ENCODE results near the gene TYMP.

Gene TYMP

DNA sequence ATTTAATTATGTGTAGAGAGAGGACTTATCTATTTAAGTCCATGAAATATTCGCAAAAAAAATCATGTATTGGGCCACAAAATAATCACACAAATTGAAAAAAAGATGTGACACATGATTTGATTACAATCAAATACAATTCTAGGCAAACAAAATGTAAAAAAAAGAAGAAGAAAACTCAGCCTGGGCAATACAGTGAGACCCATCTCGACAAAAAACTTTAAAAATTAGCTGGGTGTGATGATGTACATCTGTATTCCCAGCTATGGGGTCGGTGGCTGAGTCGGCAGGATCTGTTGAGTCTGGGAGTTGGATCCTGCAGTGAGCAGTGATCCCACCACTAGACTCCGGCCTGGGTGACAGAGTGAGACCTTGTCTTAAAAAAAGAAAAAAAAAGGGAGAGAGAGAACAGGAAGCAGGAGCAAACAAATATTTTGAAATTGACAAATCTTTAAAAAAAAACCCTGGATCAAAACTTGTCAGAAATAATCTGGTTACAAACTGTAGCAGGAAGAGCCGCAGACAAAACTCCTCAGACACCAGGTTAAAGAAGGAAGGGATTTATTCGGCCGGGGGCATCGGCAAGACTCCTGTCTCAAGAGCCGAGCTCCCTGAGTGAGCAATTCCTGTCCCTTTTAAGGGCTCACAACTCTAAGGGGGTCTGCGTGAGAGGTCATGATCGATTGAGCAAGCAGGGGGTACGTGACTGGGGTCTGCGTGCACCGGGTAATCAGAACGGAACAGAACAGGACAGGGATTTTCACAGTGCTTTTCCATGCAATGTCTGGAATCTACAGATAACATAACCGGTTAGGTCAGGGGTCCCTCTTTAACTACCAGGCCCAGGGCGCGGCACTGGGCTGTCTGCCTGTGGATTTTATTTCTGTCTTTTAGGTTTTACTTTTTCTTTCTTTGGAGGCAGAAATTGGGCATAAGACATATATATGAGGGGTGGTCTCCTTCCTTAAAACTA is 3.3 kb upstream of the TYMP start:
- Mint-ChIP-seq H3K36me3 (no peaks in the 10 kb centered on the region), H3K27ac (peak overlapping the region; percentile 92), H3K9me3 (no peaks in the 10 kb centered on the region), H3K4me1 (peaks cover 34% of the 10 kb centered on the region), H3K4me3 (peak overlapping the region; percentile 77), H3K27me3 (no peaks in the 10 kb centered on the region)

DNA sequence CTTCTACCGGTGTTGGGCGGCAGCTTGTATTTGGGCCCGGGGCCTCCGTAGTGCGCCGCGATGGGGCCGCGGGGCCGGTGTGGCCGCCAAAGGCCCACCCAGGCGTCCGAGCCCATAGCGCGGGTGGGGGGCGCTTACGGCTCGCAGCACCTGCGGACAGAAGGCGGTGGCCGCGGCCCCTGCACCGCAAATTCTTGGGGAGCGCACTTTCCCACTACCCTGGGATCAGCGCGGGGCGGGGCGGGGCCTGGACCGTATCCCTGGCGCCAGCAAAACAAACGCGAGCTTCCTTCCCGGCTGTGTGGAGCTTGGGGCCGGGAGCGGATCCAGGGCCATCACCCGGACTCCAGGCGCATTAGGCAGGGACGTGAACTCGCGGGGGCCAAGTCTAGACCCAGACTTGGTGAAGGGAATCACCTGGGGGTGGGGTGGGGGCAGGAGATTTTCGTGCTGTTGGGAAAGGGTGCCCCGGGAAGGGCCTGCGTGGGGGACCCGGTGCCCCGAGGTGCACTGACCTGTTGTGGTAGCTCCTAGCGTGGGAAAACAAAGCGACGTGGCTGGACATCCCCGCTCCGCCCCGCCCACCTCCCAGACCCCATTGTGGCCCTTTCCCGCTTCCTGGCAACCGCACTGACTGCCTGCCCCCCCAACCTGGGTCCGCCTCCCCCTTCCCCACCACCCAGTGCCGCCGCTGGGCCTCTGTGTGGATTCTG is 2.3 kb upstream of the TYMP start:
- Mint-ChIP-seq H3K9me3 (no peaks in the 10 kb centered on the region), H3K4me1 (peaks cover 37% of the 10 kb centered on the region), H3K27ac (peak overlapping the region; percentile 96), H3K36me3 (no peaks in the 10 kb centered on the region), H3K27me3 (no peaks in the 10 kb centered on the region), H3K4me3 (peak overlapping the region; percentile 92)

DNA sequence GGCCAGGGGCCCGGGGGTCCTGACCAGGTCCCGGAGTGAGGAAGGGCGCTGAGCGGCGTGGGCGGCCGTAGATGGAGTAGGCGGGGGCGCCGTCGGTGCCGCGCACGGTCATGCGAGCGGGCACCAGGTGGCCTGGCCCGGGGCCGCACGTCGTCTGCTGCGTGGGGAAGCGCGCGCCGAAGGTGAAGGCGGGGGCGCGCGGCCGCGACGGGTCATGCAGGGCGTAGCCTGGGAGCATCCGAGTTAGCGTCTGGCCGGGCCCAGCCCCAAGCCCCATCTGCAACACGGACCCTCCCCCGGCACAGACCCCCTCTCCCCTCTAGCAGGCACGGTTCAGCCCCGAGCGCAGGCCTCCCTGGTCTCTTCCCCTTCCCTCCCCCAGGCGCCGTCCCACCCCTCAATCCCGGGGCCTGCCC is 1.7 kb upstream of the TYMP start:
- no peaks in the 10 kb centered on the region for H3K27me3 Mint-ChIP-seq
- peak overlapping the region; percentile 96 for H3K27ac Mint-ChIP-seq
- no peaks in the 10 kb centered on the region for H3K36me3 Mint-ChIP-seq
- no peaks in the 10 kb centered on the region for H3K9me3 Mint-ChIP-seq
- H3K4me3 Mint-ChIP-seq: peak overlapping the region; percentile 92
- peaks cover 43% of the 10 kb centered on the region for H3K4me1 Mint-ChIP-seq

DNA sequence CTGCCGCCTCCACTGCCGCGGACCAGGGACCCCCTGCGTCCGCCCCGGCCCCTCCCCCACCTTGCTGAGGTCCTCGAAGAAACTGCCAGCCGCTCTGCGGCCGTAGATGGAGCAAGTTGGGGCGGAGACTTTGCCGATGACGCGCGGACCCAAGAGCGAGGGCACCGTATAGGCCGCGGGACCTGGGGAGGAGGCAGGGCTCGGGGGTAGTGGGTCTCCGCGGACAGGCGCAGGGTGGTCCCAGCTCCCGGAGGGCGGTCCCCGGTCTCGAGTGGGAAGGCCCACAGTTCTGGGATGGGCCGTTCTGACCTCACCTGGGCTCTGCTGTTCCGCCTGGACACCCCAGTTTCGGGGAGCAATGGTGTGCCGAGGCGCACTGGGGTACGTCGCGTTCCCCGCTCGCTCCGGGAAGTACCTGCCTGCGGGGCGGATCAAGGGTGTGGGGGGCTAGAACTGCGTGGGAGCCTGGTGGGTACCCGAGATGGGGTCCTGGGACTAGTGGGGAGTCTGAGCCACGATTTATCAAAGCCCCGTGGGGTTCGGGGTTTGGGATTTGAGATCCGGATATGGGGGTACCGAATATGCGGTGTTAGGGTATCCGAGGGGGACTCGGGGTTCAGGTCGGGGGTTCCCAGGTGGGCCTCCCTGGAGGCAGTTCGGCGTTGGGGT is 1.2 kb upstream of the TYMP start:
- no peaks in the 10 kb centered on the region for H3K27me3 Mint-ChIP-seq
- peak overlapping the region; percentile 96 for H3K27ac Mint-ChIP-seq
- peak overlapping the region; percentile 92 for H3K4me3 Mint-ChIP-seq
- H3K4me1 Mint-ChIP-seq: peaks cover 43% of the 10 kb centered on the region
- no peaks in the 10 kb centered on the region for H3K9me3 Mint-ChIP-seq
- H3K36me3 Mint-ChIP-seq: no peaks in the 10 kb centered on the region

DNA sequence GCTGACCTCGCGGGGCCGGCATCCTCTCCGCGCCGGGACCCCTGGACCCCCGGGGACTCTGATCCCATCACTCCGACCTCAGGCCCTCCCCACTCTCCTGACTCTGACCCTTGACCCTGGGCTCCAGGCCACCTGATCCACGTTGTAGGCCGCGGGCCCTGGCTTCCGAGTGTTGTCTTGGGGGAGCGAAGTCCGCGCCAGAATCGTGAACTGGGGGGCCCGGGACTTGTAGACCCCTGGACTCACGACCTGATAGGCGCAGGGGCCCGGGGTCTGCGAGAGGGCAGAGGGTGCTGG is 716 bp upstream of the TYMP start:
- Mint-ChIP-seq H3K36me3 (no peaks in the 10 kb centered on the region), H3K9me3 (no peaks in the 10 kb centered on the region), H3K4me1 (peaks cover 43% of the 10 kb centered on the region), H3K4me3 (peak overlapping the region; percentile 92), H3K27me3 (no peaks in the 10 kb centered on the region), H3K27ac (peak overlapping the region; percentile 92)

DNA sequence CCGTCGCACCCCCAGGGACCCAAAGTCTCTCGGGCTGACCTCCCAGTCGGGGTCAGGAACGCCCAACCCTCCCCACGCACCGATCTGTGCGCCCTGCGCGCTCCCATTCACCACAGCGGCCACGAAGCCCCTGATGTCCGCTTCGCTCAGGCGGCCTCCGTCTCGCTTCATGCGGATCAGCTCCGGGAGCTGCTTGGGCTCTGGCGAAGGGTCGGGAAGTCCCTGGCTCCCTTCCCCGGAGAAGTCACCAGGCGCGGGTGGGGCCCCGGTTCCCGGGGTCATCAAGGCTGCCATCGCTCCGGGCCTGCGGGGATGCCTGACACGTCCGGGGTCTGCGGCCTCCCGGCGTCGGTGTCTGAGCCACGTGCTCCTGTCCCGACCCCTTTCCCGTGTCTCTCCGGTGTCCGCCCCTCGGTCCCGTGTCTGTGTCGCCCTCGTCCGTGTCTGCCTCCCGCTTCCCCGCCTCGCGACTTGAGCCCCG is 356 bp downstream of the TYMP start:
- Mint-ChIP-seq H3K36me3 (peaks cover 4% of the 10 kb centered on the region), H3K9me3 (no peaks in the 10 kb centered on the region), H3K27me3 (no peaks in the 10 kb centered on the region), H3K4me3 (peak overlapping the region; percentile 42), H3K4me1 (peaks cover 46% of the 10 kb centered on the region), H3K27ac (peak overlapping the region; percentile 30)

DNA sequence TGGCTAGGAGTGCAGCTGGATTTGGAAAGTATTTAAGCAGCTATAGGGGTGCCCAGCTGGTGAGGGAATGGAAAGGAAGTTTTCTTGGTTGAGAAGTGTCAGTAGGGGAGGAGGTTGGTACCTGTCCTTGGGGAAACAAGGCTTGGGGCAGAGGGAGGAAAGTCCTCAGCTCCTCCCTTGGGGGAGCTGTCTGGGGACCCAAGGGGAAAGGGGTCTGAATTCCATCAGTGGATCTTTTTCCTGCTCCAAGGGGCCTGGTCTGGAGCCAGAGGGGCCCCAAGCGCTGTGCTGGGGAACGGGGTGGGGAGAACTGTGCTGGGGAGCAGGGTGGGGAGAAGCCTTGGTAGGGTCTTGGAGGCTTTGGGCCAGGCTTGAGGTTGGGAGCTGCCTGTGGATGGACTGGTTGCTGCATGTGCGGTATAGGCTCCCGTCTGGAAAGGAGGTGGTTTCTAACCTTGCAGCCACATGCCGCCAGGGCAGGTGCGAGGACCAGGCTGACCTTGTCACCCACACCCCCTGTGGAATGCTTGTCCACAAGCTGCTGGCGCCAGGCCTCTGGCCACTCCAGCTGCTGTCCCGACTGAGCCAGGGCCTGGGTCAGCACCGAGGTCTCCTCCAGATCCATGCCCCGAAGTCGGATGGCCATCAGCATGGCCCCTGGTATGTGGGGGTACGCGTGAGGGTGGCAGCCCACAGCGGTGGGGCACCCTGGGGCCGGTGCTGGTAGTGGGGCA is 963 bp downstream of the TYMP start:
- peak overlapping the region; percentile 61 for H3K4me3 Mint-ChIP-seq

DNA sequence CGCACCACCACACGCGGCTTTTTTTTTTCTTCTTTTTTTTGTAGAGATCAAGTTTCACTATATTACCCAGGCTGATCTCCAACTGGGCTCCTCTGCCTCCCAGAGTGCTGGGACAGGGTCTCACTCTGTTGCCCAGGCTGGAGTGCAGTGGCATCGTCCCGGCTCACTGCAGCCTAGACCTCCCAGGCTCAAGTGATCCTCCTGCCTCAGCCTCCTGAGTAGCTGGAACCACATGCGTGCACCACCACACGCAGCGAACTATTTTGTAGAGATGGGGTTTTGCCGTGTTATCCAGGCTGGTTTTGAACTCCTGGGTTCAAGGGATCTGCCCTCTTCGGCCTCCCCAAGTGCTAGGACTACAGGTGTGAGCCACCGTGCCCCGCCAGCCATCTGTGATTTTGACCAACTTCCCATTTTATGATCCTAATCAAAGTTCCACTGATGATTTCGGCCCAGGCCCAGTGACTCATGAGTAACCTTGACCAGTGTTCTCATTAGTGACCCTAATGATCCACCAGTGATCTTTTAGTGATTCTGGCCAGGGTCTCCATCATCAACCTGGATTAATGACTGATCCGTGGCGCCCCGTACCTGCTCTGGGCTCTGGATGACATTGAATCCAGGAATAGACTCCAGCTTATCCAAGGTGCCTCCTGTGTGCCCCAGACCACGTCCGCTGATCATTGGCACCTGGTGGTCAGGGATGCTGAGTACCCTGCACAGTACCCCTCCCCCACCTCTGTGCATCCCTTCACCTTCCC is 1.7 kb downstream of the TYMP start:
- peaks cover 5% of the 10 kb centered on the region for H3K36me3 Mint-ChIP-seq
- H3K9me3 Mint-ChIP-seq: no peaks in the 10 kb centered on the region
- peak overlapping the region; percentile 68 for H3K27ac Mint-ChIP-seq
- no peaks in the 10 kb centered on the region for H3K27me3 Mint-ChIP-seq
- H3K4me3 Mint-ChIP-seq: peak overlapping the region; percentile 74
- H3K4me1 Mint-ChIP-seq: peaks cover 35% of the 10 kb centered on the region

More for the DNA sequence above, 963 bp downstream of the TYMP start:
- no peaks in the 10 kb centered on the region for H3K27me3 Mint-ChIP-seq
- peaks cover 5% of the 10 kb centered on the region for H3K36me3 Mint-ChIP-seq
- H3K4me1 Mint-ChIP-seq: peaks cover 42% of the 10 kb centered on the region
- H3K27ac Mint-ChIP-seq: no peak overlapping the region
- H3K9me3 Mint-ChIP-seq: no peaks in the 10 kb centered on the region

DNA sequence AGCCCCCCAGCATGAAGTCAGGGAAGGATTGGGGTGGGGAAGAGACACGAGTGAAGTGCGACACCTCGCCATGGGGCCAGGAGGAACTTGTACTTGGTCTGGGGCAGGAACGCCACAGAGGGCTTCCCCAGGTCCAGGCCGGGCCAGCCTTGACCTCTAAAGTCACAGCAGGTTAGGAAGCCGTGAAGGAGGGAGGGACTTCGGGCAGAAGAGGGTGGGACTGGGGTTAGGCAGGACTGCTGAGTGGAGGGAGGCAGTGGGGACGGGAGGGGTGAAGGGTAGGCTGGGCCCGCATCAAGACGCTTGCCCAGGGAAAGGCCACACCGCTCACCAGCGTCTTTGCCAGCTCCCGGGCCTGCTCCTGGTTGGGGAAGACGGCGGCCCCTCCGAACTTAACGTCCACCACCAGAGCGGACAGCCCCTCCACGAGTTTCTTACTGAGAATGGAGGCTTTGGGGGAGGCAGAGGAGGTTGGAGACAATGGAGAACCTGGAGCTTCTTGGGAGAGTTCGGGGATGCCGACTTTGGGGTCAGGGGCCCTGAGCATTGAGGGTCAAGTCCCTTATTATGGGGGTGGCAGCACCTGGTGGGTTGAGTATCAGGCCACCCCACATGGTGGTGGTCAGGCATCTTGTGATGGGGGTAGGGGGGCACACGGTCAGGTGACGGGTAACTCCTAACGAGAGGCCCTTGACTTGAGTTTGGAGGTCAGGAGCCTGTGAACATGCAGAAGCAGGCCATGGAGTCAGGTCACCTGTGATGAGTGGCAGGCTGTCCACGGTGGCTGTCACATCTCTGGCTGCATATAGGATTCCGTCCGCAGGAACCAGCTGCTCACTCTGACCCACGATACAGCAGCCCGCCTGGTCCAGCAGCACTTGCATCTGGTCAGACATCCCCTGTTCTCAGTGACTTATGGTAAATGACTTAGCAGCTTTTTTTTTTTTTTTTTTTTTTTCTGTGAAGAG is 2.7 kb downstream of the TYMP start:
- H3K4me1 Mint-ChIP-seq: peaks cover 28% of the 10 kb centered on the region
- no peaks in the 10 kb centered on the region for H3K9me3 Mint-ChIP-seq
- H3K4me3 Mint-ChIP-seq: peak overlapping the region; percentile 74
- H3K27ac Mint-ChIP-seq: peak overlapping the region; percentile 65
- H3K27me3 Mint-ChIP-seq: no peaks in the 10 kb centered on the region
- H3K36me3 Mint-ChIP-seq: peaks cover 5% of the 10 kb centered on the region

DNA sequence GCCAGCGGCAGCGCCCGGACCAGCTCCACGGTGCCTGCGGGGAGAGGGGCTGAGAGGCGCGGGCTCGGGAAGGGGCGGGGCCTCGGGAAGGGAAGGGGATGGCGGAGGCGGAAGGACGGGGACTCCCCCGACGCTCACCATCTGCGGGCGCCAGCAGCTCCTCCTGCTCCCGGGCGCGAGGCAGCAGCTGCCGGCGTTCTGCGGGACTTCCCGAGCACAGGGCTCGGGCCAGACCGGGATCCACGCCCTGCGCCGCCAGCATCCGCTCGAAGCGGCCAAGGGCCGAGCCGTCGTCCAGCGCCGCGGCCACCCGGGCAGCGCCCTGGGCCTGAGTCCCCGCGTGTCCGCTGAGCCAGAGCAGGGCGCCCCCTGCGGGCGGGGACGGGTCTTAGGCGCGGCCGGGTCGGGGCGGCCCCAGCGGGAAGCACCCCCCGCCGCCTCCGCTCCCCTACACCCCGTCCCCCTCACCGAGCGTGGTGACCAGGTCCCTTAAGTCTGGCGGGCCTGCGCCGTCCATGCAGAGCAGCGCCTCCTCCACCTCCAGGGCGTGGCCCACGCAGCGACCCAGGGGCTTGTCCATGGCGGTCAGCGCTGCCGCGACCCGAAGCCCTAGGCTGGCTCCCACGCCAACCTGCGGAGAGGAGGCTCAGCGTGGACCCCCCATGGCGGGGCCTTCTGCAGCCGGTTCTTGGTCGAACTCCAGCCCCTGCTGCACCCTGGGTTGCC is 3.5 kb downstream of the TYMP start:
- no peaks in the 10 kb centered on the region for H3K27me3 Mint-ChIP-seq
- H3K9me3 Mint-ChIP-seq: no peaks in the 10 kb centered on the region
- peaks cover 28% of the 10 kb centered on the region for H3K4me1 Mint-ChIP-seq
- H3K27ac Mint-ChIP-seq: peak overlapping the region; percentile 35
- H3K36me3 Mint-ChIP-seq: peaks cover 5% of the 10 kb centered on the region
- peak overlapping the region; percentile 74 for H3K4me3 Mint-ChIP-seq

DNA sequence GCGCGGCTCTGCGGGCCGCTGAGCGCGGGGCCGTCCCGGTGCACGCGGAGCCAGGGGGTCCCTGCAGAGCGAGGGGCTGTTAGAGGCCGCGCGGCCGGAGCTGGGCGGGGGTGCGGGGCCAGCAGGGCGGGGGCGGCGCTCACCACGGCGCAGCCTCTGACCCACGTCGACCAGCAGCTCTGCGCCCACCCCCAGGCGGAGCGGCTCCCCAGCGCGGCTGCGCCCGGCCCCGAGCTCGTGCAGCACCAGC is 4.0 kb downstream of the TYMP start:
- H3K36me3 Mint-ChIP-seq: peaks cover 5% of the 10 kb centered on the region
- peaks cover 28% of the 10 kb centered on the region for H3K4me1 Mint-ChIP-seq
- no peaks in the 10 kb centered on the region for H3K27me3 Mint-ChIP-seq
- H3K27ac Mint-ChIP-seq: peak overlapping the region; percentile 83
- H3K9me3 Mint-ChIP-seq: no peaks in the 10 kb centered on the region
- H3K4me3 Mint-ChIP-seq: peak overlapping the region; percentile 97

DNA sequence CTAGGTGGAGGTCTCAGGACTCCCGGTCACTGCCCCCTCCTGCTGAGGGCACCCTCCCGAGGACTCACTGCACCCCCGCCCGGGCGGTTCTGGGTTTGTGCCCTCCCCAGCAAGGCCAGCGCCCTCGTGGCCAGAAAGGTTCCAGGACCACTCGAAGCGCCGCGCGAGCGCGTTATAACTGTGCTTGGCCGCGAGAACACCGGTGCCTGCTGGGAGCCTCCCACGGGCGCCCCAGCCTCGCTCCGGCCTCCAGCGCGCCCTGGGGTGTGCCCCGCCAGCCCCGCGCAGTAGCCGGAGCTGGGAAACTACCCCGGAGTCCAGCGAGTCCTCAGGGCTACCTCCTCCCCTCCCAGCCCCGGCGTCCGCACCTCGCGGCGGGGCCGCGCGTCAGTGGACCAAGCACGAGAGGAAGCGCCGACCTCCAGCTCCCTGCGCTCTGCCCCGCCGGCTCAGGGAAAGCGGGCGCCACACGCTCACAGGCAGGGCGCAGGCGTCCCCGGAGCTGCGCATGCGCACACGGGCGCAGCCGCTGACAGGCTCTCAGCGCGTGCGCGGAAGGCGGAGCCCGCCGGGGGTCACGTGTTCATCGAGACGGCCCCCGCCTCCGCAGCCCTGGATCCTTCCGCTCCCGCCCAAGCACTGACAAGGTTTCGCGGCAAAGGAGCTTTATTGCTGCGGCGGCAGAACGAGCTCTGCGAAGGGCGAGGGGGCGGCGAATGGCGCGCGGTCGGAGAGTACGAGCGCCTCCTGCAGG is 4.5 kb downstream of the TYMP start, which contains the start of gene SCO2:
Gene SCO2, minus strand, starts transcription at position 495 of the 754 bp plus-strand sequence. CDS start 1,187 bp downstream, outside the sequence.
- no peaks in the 10 kb centered on the region for H3K27me3 Mint-ChIP-seq
- no peaks in the 10 kb centered on the region for H3K9me3 Mint-ChIP-seq
- H3K4me1 Mint-ChIP-seq: peaks cover 28% of the 10 kb centered on the region
- H3K27ac Mint-ChIP-seq: peak within 1 kb of the TSS; percentile 83
- peaks cover 5% of the 10 kb centered on the region for H3K36me3 Mint-ChIP-seq
- H3K4me3 Mint-ChIP-seq: peak within 1 kb of the TSS; percentile 97

DNA sequence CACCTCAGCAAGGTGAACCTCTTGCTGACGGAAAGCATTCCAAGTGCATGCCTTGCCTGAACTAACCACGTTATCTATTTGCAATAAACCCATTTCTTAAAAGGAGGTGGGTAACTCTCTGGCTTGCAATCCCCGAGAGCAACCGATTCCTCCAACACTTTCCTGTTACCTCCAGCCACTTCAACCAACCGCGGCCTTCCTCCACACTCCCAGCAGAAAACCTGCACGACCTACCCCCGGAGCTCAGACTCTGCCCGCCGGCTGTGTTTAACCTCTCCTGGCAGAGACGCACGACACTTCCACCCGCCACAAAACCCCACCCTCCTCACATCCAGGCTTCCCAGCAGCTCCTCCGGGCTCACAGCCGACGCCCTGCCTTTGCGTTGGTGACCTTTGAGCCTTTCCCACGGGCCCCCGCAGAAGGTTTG is 5.1 kb downstream of the TYMP start:
- no peaks in the 10 kb centered on the region for H3K27me3 Mint-ChIP-seq
- peak overlapping the region; percentile 97 for H3K4me3 Mint-ChIP-seq
- H3K4me1 Mint-ChIP-seq: peaks cover 28% of the 10 kb centered on the region
- H3K9me3 Mint-ChIP-seq: no peaks in the 10 kb centered on the region
- H3K27ac Mint-ChIP-seq: peak overlapping the region; percentile 79
- H3K36me3 Mint-ChIP-seq: peaks cover 5% of the 10 kb centered on the region

Measured in activated naive CD4-positive, alpha-beta T cell treated with anti-CD3 and anti-CD28 coated beads, Interleukin-2, amount 50 U/mL, for 24 hours (primary cell).